Keratinocyte (primary cell): ENCODE results near the gene CAPN5. TPM values are rescaled to one million over a fixed set of nuclear protein-coding genes. Genes with fewer than 3 reads are reported as not detected.

ENCODE experiments used
- DNase-seq: peaks from one replicate; pipeline ENCODE4 v3.0.0-alpha.2; 2011; ENCODE audit warnings: low read depth, missing footprints, low spot score
- FAIRE-seq: peaks from 2 replicates; lab custom pipeline; 2011; peaks lifted over from hg19 to GRCh38; lab: Jason Lieb, UNC
- H2AFZ ChIP-seq: 2 replicates; pipeline ENCODE4 v1.6.0; 2012; ENCODE audit warnings: low read length, control low read depth, inconsistent platforms; ENCODE audit not compliant: control insufficient read depth
- H3K27ac ChIP-seq: 2 replicates; pipeline ENCODE4 v1.5.1; 2011; ENCODE audit warnings: low read length; ENCODE audit not compliant: control insufficient read depth, insufficient read depth
- H3K27me3 ChIP-seq: 3 replicates; pipeline ENCODE4 v1.6.0; 2011; ENCODE audit warnings: low read length; ENCODE audit not compliant: control insufficient read depth, insufficient read depth; ENCODE audit errors: extremely low read depth
- H3K36me3 ChIP-seq, 2 experiments: 2 replicates in 1 of 2; 3 replicates in 1 of 2; pipeline ENCODE4 v1.5.1; 2011; ENCODE audit warnings: low read length in 2 of 2, mild to moderate bottlenecking in 1 of 2; ENCODE audit not compliant: control insufficient read depth in 2 of 2, insufficient read depth in 2 of 2; ENCODE audit errors: extremely low read depth in 1 of 2
- H3K4me1 ChIP-seq: 3 replicates; pipeline ENCODE4 v1.5.1; 2011; ENCODE audit warnings: low read length; ENCODE audit not compliant: control insufficient read depth, insufficient read depth; ENCODE audit errors: extremely low read depth
- H3K4me2 ChIP-seq: 3 replicates; pipeline ENCODE4 v1.6.0; 2011; ENCODE audit warnings: low read depth, low read length; ENCODE audit not compliant: control insufficient read depth, insufficient read depth; ENCODE audit errors: extremely low read depth
- H3K4me3 ChIP-seq, 3 experiments: fragments of 200-600 bp in 1 of 3; sonication (generic) in 1 of 3; 2 replicates in 2 of 3; 3 replicates in 1 of 3; pipeline ENCODE4 v1.5.1; 2011 to 2016; ENCODE audit warnings: low read length in 3 of 3, mild to moderate bottlenecking in 3 of 3, control low read depth in 2 of 3, inconsistent platforms in 1 of 3, low read depth in 1 of 3, mixed read lengths in 1 of 3, mixed run types in 1 of 3, moderate library complexity in 1 of 3; ENCODE audit not compliant: control insufficient read depth in 2 of 3, insufficient read depth in 2 of 3; ENCODE audit errors: extremely low read depth in 1 of 3
- H3K79me2 ChIP-seq: 2 replicates; pipeline ENCODE4 v1.6.0; 2012; ENCODE audit warnings: low read length; ENCODE audit not compliant: control insufficient read depth, insufficient read depth
- H3K9ac ChIP-seq: 3 replicates; pipeline ENCODE4 v1.6.0; 2011; ENCODE audit warnings: low read length; ENCODE audit not compliant: control insufficient read depth, insufficient read depth; ENCODE audit errors: extremely low read depth
- H3K9me1 ChIP-seq: 3 replicates; pipeline ENCODE4 v1.6.0; 2011; ENCODE audit warnings: low read length; ENCODE audit not compliant: control insufficient read depth, insufficient read depth; ENCODE audit errors: extremely low read depth
- H3K9me3 ChIP-seq: 2 replicates; pipeline ENCODE4 v1.5.1; 2012; ENCODE audit warnings: low read depth, low read length; ENCODE audit not compliant: control insufficient read depth
- H4K20me1 ChIP-seq: 3 replicates; pipeline ENCODE4 v1.6.0; 2011; ENCODE audit warnings: low read length; ENCODE audit not compliant: control insufficient read depth, insufficient read depth; ENCODE audit errors: extremely low read depth
- EZH2 ChIP-seq: IDR thresholded peaks from one replicate; pipeline ENCODE4 v1.6.1; 2012; ENCODE audit warnings: inconsistent platforms, mild to moderate bottlenecking, low read length, moderate library complexity
- dilution Hi-C: fragments of 300-500 bp; cut with MboI; formaldehyde crosslinking; loops from one replicate; pipeline ENCODE4 v1.7.0; 2020; ENCODE audit warnings: low sequenced_read_pairs; ENCODE audit not compliant: extremely low pct_ligation_motif_present
- polyA plus RNA-seq, 5 experiments: library from polyadenylated mRNA; depleted of rRNA in 3 of 5; stranded (reverse) in 3 of 5; stranded (forward) in 1 of 5; unstranded in 1 of 5; fragments of >200 nt; gene quantifications; 1 replicate in 1 of 5; 2 replicates in 3 of 5; 3 replicates in 1 of 5; pipeline versions ENCODE4 v1.2.1 to v1.2.3, GENCODE V29; 2011 to 2012; ENCODE audit warnings: missing spikeins in 2 of 5, low read depth in 1 of 5, low replicate concordance in 1 of 5
- TF ChIP-seq, protein P1 (sequence below), 3 experiments: IDR thresholded peaks in 1 of 3; conservative IDR thresholded peaks in 1 of 3; optimal IDR thresholded peaks in 1 of 3; 2 replicates in 2 of 3; 3 replicates in 1 of 3; pipeline versions ENCODE3 to v1.5.1; 2011; ENCODE audit warnings: low read length in 3 of 3, mild to moderate bottlenecking in 3 of 3, moderate library complexity in 2 of 3, control low read depth in 1 of 3, inconsistent platforms in 1 of 3; ENCODE audit not compliant: insufficient read depth in 2 of 3; ENCODE audit errors: extremely low read depth in 1 of 3

Gene CAPN5
- polyA plus RNA-seq, 1 donor (not counting 4 experiments of a cell fraction or from before 2014, with no cell fraction given) = 1.2 TPM

- no peaks in the 10 kb centered on the region for H3K9me1 ChIP-seq
- H3K9ac ChIP-seq = no peak overlapping the region
- H3K4me3 ChIP-seq = no peak overlapping the region
- no peak for DNase-seq
- H3K27ac ChIP-seq = no peak overlapping the region
- H3K9me3 ChIP-seq = no peaks in the 10 kb centered on the region
- FAIRE-seq = no peak
- H3K4me2 ChIP-seq = no peak overlapping the region
- H3K27me3 ChIP-seq = no peaks in the 10 kb centered on the region
- H3K36me3 ChIP-seq = no peaks in the 10 kb centered on the region
- no peaks in the 10 kb centered on the region for H3K79me2 ChIP-seq
- H4K20me1 ChIP-seq = no peaks in the 10 kb centered on the region
- H2AFZ ChIP-seq = no peak overlapping the region
- no peak for TF ChIP-seq EZH2
- TF ChIP-seq, protein P1, sequence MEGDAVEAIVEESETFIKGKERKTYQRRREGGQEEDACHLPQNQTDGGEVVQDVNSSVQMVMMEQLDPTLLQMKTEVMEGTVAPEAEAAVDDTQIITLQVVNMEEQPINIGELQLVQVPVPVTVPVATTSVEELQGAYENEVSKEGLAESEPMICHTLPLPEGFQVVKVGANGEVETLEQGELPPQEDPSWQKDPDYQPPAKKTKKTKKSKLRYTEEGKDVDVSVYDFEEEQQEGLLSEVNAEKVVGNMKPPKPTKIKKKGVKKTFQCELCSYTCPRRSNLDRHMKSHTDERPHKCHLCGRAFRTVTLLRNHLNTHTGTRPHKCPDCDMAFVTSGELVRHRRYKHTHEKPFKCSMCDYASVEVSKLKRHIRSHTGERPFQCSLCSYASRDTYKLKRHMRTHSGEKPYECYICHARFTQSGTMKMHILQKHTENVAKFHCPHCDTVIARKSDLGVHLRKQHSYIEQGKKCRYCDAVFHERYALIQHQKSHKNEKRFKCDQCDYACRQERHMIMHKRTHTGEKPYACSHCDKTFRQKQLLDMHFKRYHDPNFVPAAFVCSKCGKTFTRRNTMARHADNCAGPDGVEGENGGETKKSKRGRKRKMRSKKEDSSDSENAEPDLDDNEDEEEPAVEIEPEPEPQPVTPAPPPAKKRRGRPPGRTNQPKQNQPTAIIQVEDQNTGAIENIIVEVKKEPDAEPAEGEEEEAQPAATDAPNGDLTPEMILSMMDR (optimal IDR thresholded peaks at IDR 0.05 in 1 of 3, IDR thresholded peaks at IDR 0.05 in 1 of 3, conservative IDR thresholded peaks at IDR 0.05 in 1 of 3; ENCODE audit: extremely low read depth in 1 of 3, insufficient read depth in 2 of 3, low read length in 3 of 3) = no peak
- dilution Hi-C loops = no loop called here
- H3K4me1 ChIP-seq = peaks cover 3% of the 10 kb centered on the region
These were observed 28.1 kb downstream of the CAPN5 start for GRCh38 chr11:77094841-77095365.

- H3K27ac ChIP-seq = no peak overlapping the region
- no peak overlapping the region for H3K4me3 ChIP-seq
- no peaks in the 10 kb centered on the region for H3K9me1 ChIP-seq
- H3K79me2 ChIP-seq = no peaks in the 10 kb centered on the region
- no peaks in the 10 kb centered on the region for H3K36me3 ChIP-seq
- TF ChIP-seq EZH2 = no peak
- TF ChIP-seq, protein P1 (optimal IDR thresholded peaks at IDR 0.05 in 1 of 3, IDR thresholded peaks at IDR 0.05 in 1 of 3, conservative IDR thresholded peaks at IDR 0.05 in 1 of 3; ENCODE audit: extremely low read depth in 1 of 3, insufficient read depth in 2 of 3, low read length in 3 of 3) = no peak
- dilution Hi-C loops = no loop called here
- no peak overlapping the region for H3K4me2 ChIP-seq
- no peak overlapping the region for H3K9ac ChIP-seq
- peaks cover under 1% of the 10 kb centered on the region for H3K4me1 ChIP-seq
- no peaks in the 10 kb centered on the region for H3K27me3 ChIP-seq
- H3K9me3 ChIP-seq = no peaks in the 10 kb centered on the region
- DNase-seq = no peak
- H4K20me1 ChIP-seq = no peaks in the 10 kb centered on the region
- FAIRE-seq = no peak
- H2AFZ ChIP-seq = no peak overlapping the region
These were observed 29.1 kb downstream of the CAPN5 start for GRCh38 chr11:77095551-77096490.
